Testis (tissue), 2 donors: Measurements from ENCODE around the gene MAFB.

Experiments
- CTCF ChIP-seq, 3 experiments: fragments of 450-650 bp in 2 of 3; fragments of 200-600 bp in 1 of 3; sonication (generic) in 1 of 3; IDR thresholded peaks; one replicate each; pipeline ENCODE4 v1.5.1; 2016 to 2019; ENCODE audit warnings: antibody characterized with exemption in 3 of 3, mild to moderate bottlenecking in 2 of 3, moderate library complexity in 1 of 3
- POLR2A ChIP-seq: fragments of 450-650 bp; IDR thresholded peaks from one replicate; pipeline ENCODE4 v1.6.1; 2017; ENCODE audit warnings: antibody characterized with exemption, mild to moderate bottlenecking, moderate library complexity

GRCh38 chr20:40669692-40670091, 19.3 kb downstream of the MAFB start:
- TF ChIP-seq CTCF (IDR thresholded peaks at IDR 0.05), result no peak
- no peak for TF ChIP-seq POLR2A
